ENCODE data around the gene SLC37A1. TPM values are rescaled to one million over a fixed set of nuclear protein-coding genes. Genes with fewer than 3 reads are reported as not detected.

The SLC37A1 gene
- total RNA-seq, 1 experiment from 2014 or later: 4.9 TPM

GRCh38 chr21:42599962-42600361, 86.3 kb downstream of the SLC37A1 start:
- CTCF ChIA-PET: no interaction called here
- H3K4me1 Mint-ChIP-seq (ENCODE audit: insufficient read depth, unreplicated experiment): no peaks in the 10 kb centered on the region

GRCh38 chr21:42601656-42602055, 88.0 kb downstream of the SLC37A1 start:
- peaks cover 30% of the 10 kb centered on the region for H3K27me3 Mint-ChIP-seq (ENCODE audit: insufficient read depth, unreplicated experiment)
- H3K36me3 Mint-ChIP-seq (ENCODE audit: insufficient read depth, unreplicated experiment): no peaks in the 10 kb centered on the region
- H3K9me3 Mint-ChIP-seq (ENCODE audit: unreplicated experiment): no peaks in the 10 kb centered on the region
- DNase-seq (ENCODE audit: unreplicated experiment): no peak
- POLR2A ChIA-PET: no interaction called here
- no peak overlapping the region for H3K4me3 Mint-ChIP-seq (ENCODE audit: unreplicated experiment)
- no peak overlapping the region for H3K27ac Mint-ChIP-seq (ENCODE audit: low read depth, unreplicated experiment)
- CTCF ChIA-PET: interaction anchor here (0.6 to 1.1 kb wide), 2 partner anchors 9 to 211 kb away, joined by 3 to 4 read pairs; no protein-coding TSS in a partner anchor
- H3K4me1 Mint-ChIP-seq (ENCODE audit: insufficient read depth, unreplicated experiment): no peaks in the 10 kb centered on the region
- intact Hi-C loops (cut with micrococcal nuclease): no loop called here
- no TSS peak for BruUV-seq (replicated peaks)
- TF ChIP-seq, protein P1, sequence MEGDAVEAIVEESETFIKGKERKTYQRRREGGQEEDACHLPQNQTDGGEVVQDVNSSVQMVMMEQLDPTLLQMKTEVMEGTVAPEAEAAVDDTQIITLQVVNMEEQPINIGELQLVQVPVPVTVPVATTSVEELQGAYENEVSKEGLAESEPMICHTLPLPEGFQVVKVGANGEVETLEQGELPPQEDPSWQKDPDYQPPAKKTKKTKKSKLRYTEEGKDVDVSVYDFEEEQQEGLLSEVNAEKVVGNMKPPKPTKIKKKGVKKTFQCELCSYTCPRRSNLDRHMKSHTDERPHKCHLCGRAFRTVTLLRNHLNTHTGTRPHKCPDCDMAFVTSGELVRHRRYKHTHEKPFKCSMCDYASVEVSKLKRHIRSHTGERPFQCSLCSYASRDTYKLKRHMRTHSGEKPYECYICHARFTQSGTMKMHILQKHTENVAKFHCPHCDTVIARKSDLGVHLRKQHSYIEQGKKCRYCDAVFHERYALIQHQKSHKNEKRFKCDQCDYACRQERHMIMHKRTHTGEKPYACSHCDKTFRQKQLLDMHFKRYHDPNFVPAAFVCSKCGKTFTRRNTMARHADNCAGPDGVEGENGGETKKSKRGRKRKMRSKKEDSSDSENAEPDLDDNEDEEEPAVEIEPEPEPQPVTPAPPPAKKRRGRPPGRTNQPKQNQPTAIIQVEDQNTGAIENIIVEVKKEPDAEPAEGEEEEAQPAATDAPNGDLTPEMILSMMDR (IDR thresholded peaks at IDR 0.05; ENCODE audit: unreplicated experiment): no peak

More at GRCh38 chr21:42599962-42600361, 86.3 kb downstream of the SLC37A1 start:
- no peaks in the 10 kb centered on the region for H3K36me3 Mint-ChIP-seq (ENCODE audit: insufficient read depth, unreplicated experiment)
- POLR2A ChIA-PET: interaction anchor here (0.6 kb wide), 1 partner anchor 10 kb away, joined by 3 read pairs; no protein-coding TSS in a partner anchor
- intact Hi-C loops (cut with micrococcal nuclease): no loop called here
- peaks cover 29% of the 10 kb centered on the region for H3K27me3 Mint-ChIP-seq (ENCODE audit: insufficient read depth, unreplicated experiment)
- DNase-seq (ENCODE audit: unreplicated experiment): no peak
- no TSS peak for BruUV-seq (replicated peaks)
- H3K4me3 Mint-ChIP-seq (ENCODE audit: unreplicated experiment): no peak overlapping the region
- TF ChIP-seq, protein P1 (IDR thresholded peaks at IDR 0.05; ENCODE audit: unreplicated experiment): no peak
- no peaks in the 10 kb centered on the region for H3K9me3 Mint-ChIP-seq (ENCODE audit: unreplicated experiment)
- no peak overlapping the region for H3K27ac Mint-ChIP-seq (ENCODE audit: low read depth, unreplicated experiment)

- no peak overlapping the region for H3K27ac Mint-ChIP-seq (ENCODE audit: low read depth, unreplicated experiment)
- TF ChIP-seq, protein P1 (IDR thresholded peaks at IDR 0.05; ENCODE audit: unreplicated experiment): no peak
- H3K9me3 Mint-ChIP-seq (ENCODE audit: unreplicated experiment): no peaks in the 10 kb centered on the region
- H3K4me3 Mint-ChIP-seq (ENCODE audit: unreplicated experiment): no peak overlapping the region
- intact Hi-C loops (cut with micrococcal nuclease): no loop called here
- peaks cover 31% of the 10 kb centered on the region for H3K27me3 Mint-ChIP-seq (ENCODE audit: insufficient read depth, unreplicated experiment)
- no peaks in the 10 kb centered on the region for H3K4me1 Mint-ChIP-seq (ENCODE audit: insufficient read depth, unreplicated experiment)
- BruUV-seq (replicated peaks): no TSS peak
- ChIA-PET CTCF (interaction anchor here (1.2 kb wide), 1 partner anchor 14 kb away, joined by 5 read pairs; no protein-coding TSS in a partner anchor), POLR2A (no interaction called here)
- H3K36me3 Mint-ChIP-seq (ENCODE audit: insufficient read depth, unreplicated experiment): no peaks in the 10 kb centered on the region
- no peak for DNase-seq (ENCODE audit: unreplicated experiment)
These were observed 93.5 kb downstream of the SLC37A1 start for GRCh38 chr21:42607102-42607501.

DNA sequence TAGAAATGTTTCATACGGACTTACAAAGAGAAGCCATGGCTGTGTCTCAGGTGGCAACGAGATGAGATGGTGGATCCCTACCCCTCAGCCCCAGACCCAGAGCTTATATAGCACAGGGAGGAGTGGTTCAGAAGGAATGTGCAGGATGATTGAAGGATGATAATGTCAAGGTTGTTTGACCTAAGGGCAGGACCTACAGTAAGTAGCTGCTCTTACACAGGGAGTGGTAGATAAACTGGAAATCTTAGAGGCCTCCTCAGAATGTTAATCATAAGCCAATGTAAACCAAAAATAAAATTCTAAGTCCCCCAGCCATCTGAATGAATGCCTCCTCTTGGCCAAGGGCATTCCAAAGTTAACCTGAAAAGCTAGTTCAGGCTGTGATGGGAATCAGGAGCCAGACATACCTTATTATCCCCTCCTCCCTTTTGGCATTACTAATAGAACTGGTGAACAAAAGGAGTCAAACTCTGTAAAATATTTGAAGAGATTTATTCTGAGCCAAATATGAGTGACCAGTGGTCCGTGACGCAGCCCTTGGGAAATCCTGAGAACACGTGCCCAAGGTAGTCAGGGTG, 94.0 kb downstream of the SLC37A1 start:
- intact Hi-C loops (cut with micrococcal nuclease): no loop called here
- H3K4me1 Mint-ChIP-seq (ENCODE audit: insufficient read depth, unreplicated experiment): no peaks in the 10 kb centered on the region
- ChIA-PET POLR2A (no interaction called here), CTCF (interaction anchor here (1.2 kb wide), 1 partner anchor 14 kb away, joined by 5 read pairs; no protein-coding TSS in a partner anchor)
- H3K36me3 Mint-ChIP-seq (ENCODE audit: insufficient read depth, unreplicated experiment): no peaks in the 10 kb centered on the region
- H3K27ac Mint-ChIP-seq (ENCODE audit: low read depth, unreplicated experiment): no peak overlapping the region
- no TSS peak for BruUV-seq (replicated peaks)
- H3K27me3 Mint-ChIP-seq (ENCODE audit: insufficient read depth, unreplicated experiment): peaks cover 26% of the 10 kb centered on the region
- DNase-seq (ENCODE audit: unreplicated experiment): no peak
- TF ChIP-seq, protein P1 (IDR thresholded peaks at IDR 0.05; ENCODE audit: unreplicated experiment): no peak
- H3K4me3 Mint-ChIP-seq (ENCODE audit: unreplicated experiment): no peak overlapping the region
- H3K9me3 Mint-ChIP-seq (ENCODE audit: unreplicated experiment): no peaks in the 10 kb centered on the region

All from MCF 10A (cell line).